ENCODE results near the gene KIF5C.
"Not testable (repeated sequence)": the region's sequence is repeated elsewhere in the genome, so short reads cannot be mapped to it uniquely, and the experiment has no call there.

The KIF5C gene

GRCh38 chr2:148874868-148875341, at the start of gene KIF5C:
TSS of gene KIF5C (plus strand) at chr2:148875227. CDS start at chr2:148875618, 391 bp downstream.
- DNase-seq (ENCODE audit: low spot score) = peak; percentile 66

DNA sequence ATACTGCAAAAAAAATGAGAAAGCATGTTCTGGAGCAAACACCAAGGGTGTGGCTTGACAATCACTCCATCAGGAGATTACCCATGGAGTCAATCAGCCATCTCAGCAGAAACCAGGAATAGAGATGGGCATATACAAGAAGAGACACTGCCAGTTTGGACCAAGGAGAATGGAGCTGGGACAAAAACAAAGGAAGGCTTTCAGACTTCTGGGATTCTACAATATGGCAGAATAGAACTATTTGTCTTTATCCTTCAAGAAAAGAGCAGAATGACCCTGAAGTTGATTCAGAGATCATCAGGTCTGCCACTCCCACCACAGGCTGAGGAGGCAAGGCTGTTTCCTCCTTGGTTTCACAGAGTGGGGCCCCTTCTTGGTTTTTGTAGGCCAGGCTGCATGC, 48.2 kb upstream of the KIF5C start:
- no peak for DNase-seq (ENCODE audit: low spot score)

DNA sequence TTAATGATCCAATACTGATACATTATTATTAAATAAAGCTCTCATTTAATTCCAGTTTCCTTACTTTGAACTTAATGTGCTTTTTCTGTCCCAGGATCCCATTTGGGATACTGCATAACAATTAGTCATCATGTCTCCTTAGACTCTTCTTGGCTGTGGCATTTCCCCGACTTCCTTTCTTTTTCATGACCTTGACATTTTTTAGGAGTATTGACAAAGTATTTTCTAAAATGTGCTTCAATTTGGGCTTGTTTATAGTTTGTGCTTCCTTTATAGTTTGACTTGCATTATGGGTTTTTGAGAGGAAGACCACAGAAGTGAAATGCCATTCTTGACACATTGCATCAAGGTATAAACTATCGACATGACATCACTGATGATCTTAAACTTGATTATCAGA, 46.1 kb upstream of the KIF5C start:
- no peak for DNase-seq (ENCODE audit: low spot score)

GRCh38 chr2:148829618-148830017, 45.4 kb upstream of the KIF5C start:
- DNase-seq (ENCODE audit: low spot score) = no peak

DNA sequence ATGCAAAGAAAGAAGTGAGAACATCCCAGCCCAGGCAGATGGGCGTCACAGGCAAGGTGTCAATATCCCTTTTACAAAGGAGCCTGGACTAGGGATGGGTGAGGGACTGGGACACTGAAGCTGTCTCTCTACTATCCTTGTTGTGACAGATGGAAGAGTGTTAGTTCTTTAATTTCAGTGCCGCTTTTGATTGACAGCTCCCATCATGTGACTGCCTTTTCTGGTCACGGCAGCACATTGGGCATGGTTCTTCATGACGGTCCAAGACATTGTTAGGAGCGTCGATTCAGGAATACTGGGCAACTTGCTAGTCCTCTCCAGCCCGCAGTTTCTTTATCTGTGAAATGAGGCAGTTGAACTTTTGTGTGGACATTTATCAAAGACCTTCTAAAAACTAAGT, 42.4 kb upstream of the KIF5C start:
- no peak for DNase-seq (ENCODE audit: low spot score)

DNA sequence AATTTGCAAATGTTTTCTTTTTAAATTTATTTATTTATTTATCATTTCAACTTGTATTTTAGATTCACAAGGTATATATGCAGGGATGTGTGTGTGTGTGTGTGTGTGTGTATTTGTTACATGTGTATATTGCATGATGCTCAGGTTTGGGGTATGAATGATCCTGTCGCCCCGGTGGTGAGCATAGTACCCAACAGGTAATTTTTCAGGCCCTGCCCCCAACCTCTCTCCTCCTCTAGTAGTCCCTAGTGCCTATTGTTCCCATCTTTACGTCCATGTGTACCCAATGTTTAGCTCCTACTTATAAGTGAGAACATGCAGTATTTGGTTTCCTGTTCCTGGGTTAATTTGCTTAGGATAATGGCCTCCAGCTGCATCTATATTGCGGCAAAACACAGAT, 33.0 kb upstream of the KIF5C start:
- DNase-seq (ENCODE audit: low spot score) = no peak

DNA sequence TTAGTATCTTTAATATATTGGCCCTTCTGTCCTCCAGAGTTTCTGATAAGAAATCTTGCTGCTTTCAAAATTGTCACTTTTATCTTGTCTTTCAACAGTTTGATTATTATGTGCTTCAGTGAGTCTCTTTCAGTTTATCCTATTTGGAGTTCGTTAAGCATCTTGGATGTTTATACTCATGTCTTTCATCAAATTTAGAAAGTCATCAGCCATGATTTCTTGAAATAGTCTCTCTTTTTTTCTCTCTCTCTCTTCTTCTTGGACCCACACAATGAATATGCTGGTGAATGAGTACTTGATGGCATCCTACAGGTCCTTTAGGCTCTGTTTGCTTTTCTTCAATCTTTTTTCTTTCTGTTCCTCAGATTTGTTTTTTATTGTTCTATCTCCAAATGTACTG, 26.9 kb upstream of the KIF5C start:
- no peak for DNase-seq (ENCODE audit: low spot score)

DNA sequence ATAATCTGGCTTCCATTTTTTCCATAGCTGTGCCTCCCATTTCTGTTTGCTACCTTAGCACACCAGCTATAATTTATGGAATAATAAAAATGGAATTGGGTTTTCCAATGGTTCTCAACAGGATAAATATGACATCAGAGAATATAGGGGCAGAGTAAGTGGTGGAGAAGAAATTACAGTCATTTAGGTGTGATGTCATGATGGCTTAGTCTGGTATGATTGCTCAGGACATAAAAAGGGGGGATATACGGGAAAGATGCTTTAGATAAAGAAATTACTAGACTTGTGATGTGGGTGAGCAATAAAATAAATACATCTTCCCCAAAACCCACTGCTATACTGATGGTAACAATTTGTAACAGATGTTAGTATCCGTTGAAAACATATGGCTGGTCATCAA, 21.6 kb upstream of the KIF5C start:
- no peak for DNase-seq (ENCODE audit: low spot score)

DNA sequence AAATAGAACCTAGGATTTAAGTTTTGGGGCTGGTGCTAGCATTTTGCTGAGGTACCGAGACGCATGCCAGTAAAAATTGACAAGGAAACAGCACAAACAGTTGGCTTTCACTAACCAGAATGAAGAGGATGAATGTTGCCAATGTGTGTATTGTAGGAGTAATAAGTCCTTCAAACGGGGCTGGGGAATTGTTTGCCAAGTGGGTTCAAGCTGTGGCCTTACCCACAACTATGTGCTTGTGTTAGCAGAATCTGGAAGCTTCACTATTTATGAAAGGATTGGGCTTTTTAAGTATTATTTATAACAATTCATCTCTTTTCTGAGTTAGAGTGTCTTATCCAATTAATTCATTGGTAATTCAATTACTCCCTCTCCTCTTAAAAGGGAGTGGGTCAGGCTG, 15.0 kb upstream of the KIF5C start:
- DNase-seq (ENCODE audit: low spot score) = no peak

- DNase-seq (ENCODE audit: low spot score) = no peak
Observed at GRCh38 chr2:148861367-148861766, 13.7 kb upstream of the KIF5C start.

- DNase-seq (ENCODE audit: low spot score) = not testable (repeated sequence)
Observed at GRCh38 chr2:148862478-148862877, 12.5 kb upstream of the KIF5C start.

GRCh38 chr2:148865512-148865911, 9.5 kb upstream of the KIF5C start:
- no peak for DNase-seq (ENCODE audit: low spot score)

GRCh38 chr2:148866091-148866490, 8.9 kb upstream of the KIF5C start:
- no peak for DNase-seq (ENCODE audit: low spot score)

- no peak for DNase-seq (ENCODE audit: low spot score)
Observed at GRCh38 chr2:148867079-148867769, 7.8 kb upstream of the KIF5C start.

- no peak for DNase-seq (ENCODE audit: low spot score)
Observed at GRCh38 chr2:148875387-148876051, 492 bp downstream of the KIF5C start.

GRCh38 chr2:148876202-148876594, 1.2 kb downstream of the KIF5C start:
- DNase-seq (ENCODE audit: low spot score) = no peak

DNA sequence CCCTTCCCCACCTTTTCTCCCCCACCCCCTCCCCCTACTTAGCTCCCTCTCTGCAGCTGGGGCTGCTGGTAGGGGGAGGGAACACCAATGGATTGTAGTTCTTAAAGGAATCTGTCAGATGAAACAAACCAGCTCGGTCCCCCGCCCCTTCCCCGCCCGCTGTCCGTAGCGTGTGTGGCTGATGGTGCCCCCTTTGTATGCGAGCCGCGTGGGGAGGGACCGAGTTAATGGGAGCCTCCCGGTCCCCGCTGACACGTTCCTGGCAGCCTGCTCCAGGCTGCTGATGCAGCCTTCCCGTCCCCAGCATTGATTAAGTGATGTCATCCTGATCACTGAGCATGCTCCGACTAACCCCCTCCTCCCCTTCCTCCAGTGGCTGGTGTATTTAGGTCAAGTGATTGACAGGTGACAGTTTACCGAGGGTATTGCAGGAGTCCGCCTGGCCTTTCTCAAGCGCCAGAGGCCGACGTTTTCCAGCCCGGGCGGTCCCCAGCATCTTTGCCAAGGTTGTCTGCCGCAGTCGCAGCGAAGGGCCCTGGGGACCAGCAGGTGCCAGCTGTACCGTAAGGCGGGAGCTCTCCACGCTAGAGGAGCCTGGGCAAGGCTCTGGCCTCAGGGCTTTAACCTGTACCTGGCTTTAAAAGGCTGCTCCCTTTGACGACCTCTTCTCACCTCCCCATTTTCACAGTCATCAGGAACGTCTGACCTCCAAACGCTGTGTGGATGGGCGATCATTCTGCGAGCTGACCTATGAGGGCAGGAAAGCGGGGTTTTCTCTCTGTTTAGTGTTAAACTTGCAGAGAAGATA, 1.8 kb downstream of the KIF5C start:
- no peak for DNase-seq (ENCODE audit: low spot score)

GRCh38 chr2:148877403-148877740, 2.3 kb downstream of the KIF5C start:
- no peak for DNase-seq (ENCODE audit: low spot score)

DNA sequence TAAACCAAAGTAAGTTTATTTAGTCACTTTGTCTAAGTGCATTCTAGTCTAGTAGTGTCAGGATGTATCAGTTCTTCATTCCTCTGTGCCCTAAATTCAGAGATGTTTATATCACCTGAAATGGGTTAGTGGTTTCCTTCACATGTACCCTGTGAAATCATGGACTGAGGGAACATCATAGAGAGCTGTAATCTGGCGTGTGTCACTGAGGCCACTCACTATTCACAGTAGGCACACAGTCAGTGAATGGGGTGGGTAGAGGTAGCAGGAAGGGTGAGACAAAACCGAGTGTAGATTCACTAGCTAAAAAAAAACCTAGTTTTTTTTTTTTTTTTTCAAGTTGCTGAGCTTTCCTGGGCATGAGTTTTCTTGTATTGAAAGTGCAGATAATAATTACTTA, 5.6 kb downstream of the KIF5C start:
- DNase-seq (ENCODE audit: low spot score) = no peak

GRCh38 chr2:148882051-148882450, 7.0 kb downstream of the KIF5C start:
- DNase-seq (ENCODE audit: low spot score) = no peak

DNA sequence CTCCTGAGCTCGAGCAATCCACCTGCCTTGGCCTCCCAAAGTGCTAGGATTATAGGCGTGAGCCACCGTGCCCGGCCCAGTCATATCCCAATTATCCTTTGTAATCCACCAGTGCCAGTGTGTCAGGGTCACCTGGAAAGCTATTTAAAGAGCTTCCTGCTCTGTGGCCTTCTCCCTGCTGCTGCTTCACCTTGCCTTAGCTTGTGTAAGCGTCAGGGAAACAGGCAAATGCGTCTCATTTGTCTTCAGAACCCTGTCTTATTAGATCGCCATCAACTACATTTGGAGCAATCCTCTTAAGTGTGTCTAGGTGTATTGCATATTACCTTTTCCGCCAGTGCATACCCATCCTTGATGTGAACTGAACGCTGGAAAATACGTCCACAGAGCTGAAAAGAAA, 10.2 kb downstream of the KIF5C start:
- DNase-seq (ENCODE audit: low spot score) = no peak

GRCh38 chr2:148885988-148886387, 11.0 kb downstream of the KIF5C start:
- DNase-seq (ENCODE audit: low spot score) = no peak

DNA sequence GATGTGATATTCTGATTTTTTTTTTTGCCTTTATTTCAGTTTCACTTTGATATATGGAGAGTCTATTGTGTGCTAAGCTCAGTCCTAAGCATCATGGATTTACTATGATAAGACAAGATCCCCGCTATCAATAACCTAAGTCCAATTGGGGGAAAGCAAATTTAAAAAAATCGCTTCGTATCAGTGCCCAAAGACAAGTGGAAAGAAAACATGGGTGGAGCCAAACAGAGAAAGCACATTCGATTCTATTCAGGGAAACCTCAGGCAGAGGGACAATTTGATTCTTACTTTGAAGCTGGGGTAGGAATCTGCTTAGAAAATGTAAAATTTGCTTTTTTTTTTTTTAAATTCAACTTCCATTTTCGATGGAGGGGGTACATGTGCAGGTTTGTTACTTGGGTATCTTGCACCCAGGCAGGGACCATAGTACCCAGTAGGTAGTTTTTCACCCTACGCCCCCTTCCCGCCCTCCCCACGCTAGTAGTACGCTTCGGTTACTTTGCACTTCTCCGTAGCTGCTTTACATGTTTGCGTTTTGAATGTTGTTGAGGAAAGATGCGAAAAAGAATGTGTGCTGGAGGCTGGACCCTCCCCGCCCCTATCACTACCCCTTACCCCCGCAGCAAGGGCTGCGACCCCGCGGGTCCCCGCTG, 12.4 kb downstream of the KIF5C start:
- DNase-seq (ENCODE audit: low spot score) = no peak

Data from hematopoietic multipotent progenitor cell treated with erythropoietin and hydrocortisone succinate and interleukin-3 and kit ligand, for 15 days (in vitro differentiated cells).